Nephron progenitor cell (in vitro differentiated cells): ENCODE data around the gene KLHDC3.

Experiments used
- DNase-seq: peaks from one replicate; pipeline ENCODE4 v3.0.0; 2021
- H3K27ac Mint-ChIP-seq: 2 replicates; pipeline ENCODE4 v1.8.0; 2021; ENCODE audit warnings: mild to moderate bottlenecking, moderate library complexity, mixed read lengths
- H3K27me3 Mint-ChIP-seq: 2 replicates; pipeline ENCODE4 v1.8.0; 2021; ENCODE audit warnings: mild to moderate bottlenecking, low read depth, mixed read lengths; ENCODE audit not compliant: poor library complexity
- H3K36me3 Mint-ChIP-seq: 2 replicates; pipeline ENCODE4 v1.8.0; 2021; ENCODE audit warnings: low read depth, mixed read lengths
- H3K4me1 Mint-ChIP-seq: 2 replicates; pipeline ENCODE4 v1.8.0; 2021; ENCODE audit warnings: mixed read lengths
- H3K4me3 Mint-ChIP-seq: 2 replicates; pipeline ENCODE4 v1.8.0; 2021; ENCODE audit warnings: mild to moderate bottlenecking, moderate library complexity, mixed read lengths
- H3K9me3 Mint-ChIP-seq: 2 replicates; pipeline ENCODE4 v1.8.0; 2021; ENCODE audit warnings: mild to moderate bottlenecking, moderate library complexity, mixed read lengths
- CTCF ChIP-seq: fragments of 200-600 bp; sonication (generic); IDR thresholded peaks from 2 replicates; pipeline ENCODE4 v1.5.0; 2021; ENCODE audit warnings: antibody characterized with exemption

The KLHDC3 gene

DNA sequence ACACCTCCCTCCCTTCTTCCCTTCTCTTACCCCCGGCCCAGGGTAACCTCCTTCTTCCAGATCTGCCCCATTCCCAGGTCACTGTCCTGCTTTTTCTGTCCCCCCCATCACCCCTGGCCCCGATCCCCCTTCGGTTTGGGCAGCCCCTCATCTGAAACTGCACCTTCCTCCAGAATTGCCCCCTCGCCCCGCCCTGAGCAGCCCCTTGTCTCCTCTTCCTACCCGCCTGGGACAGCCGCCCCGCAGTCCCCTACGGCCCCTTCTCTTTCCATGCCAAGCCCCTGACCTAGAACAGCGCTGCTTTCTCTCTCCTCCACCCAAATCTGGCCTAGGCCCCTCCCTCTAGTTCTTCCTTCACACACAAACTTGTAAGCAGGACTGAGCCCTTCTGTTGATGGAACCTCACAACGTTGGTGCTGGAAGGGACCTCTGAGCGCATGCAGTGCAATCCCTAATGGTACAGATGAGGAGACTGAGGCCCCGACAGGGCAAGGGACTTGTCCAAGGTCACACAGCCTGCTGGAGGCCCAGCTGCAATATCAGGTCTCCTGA is 29.0 kb upstream of the KLHDC3 start:
- no peak for TF ChIP-seq CTCF
- peak; percentile 34 for DNase-seq
- H3K4me3 Mint-ChIP-seq, result peak overlapping the region; percentile 90
- peaks cover 6% of the 10 kb centered on the region for H3K36me3 Mint-ChIP-seq
- H3K27ac Mint-ChIP-seq, result no peak overlapping the region
- peaks cover 48% of the 10 kb centered on the region for H3K4me1 Mint-ChIP-seq
- H3K27me3 Mint-ChIP-seq, result peaks cover 8% of the 10 kb centered on the region
- H3K9me3 Mint-ChIP-seq, result no peaks in the 10 kb centered on the region

DNA sequence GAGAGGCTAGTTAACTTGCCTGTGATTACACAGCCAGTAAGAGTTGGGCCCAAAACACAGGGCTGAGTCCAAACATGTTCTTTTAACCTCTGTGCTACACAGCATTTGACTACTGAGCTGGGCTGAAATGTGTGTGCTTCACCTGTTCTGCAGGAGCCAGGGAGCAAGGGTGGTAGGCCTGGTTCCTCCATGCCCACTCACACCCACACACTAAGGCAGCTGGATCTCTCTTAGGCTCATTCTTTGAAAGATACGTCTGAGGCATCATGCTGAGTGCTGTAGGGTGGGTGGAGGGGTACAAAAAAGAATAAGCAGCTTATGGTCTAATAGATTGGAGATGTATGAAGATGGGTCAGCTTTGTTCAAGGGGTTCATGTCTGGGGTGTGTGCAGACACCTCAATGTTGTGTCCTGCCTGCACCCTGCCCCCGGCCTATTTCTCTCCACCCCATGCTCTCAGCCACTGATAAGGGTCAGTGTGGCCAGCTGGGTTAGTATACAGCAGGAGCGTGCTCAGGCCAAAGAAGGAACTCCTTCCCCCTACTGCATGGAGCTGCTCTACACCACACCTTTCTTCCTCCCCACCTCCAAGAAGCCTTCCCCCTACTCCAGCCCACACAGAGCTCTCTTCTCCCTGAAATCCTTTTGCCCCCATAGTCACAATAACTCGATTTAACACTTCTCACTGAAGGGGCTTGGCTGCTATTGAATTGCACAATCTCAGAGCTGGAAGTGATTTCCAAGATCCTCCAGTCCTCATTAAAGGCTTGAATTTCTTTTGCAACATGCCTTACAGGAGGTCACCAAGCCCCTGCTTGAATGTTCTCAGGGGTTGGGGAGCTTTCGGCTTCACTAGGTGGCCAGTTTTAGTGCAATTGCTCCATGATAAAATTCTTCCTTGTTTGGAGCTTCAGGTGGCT is 26.3 kb upstream of the KLHDC3 start:
- TF ChIP-seq CTCF, result no peak
- H3K4me3 Mint-ChIP-seq, result no peak overlapping the region
- no peak for DNase-seq
- peaks cover 47% of the 10 kb centered on the region for H3K4me1 Mint-ChIP-seq
- H3K27ac Mint-ChIP-seq, result peak overlapping the region; percentile 31
- peaks cover 22% of the 10 kb centered on the region for H3K36me3 Mint-ChIP-seq
- no peaks in the 10 kb centered on the region for H3K9me3 Mint-ChIP-seq
- H3K27me3 Mint-ChIP-seq, result no peaks in the 10 kb centered on the region

GRCh38 chr6:42988486-42989020 is 25.5 kb upstream of the KLHDC3 start:
- H3K27me3 Mint-ChIP-seq, result no peaks in the 10 kb centered on the region
- H3K27ac Mint-ChIP-seq, result peak overlapping the region; percentile 31
- peaks cover 25% of the 10 kb centered on the region for H3K36me3 Mint-ChIP-seq
- no peak overlapping the region for H3K4me3 Mint-ChIP-seq
- no peak for TF ChIP-seq CTCF
- no peaks in the 10 kb centered on the region for H3K9me3 Mint-ChIP-seq
- H3K4me1 Mint-ChIP-seq, result peaks cover 46% of the 10 kb centered on the region
- no peak for DNase-seq

DNA sequence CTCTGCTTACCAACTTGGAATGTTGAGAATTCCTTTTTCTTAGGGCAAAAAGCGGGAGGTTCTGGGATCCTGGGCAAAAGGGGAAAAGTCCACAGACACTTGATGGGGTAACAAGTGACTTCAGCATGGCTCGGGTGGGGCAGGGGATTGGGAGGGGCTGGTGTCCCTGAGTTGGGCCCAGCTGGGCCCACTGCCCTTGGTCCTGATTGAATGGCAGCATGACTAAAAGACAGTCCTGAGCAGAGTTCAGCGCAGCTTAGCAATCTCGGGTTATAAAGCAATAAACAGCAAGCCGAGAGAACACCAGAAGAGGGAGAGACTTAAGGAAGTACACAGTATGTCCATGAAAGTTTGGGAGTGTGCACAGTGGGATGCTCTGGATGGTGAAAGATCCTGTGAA is 24.1 kb upstream of the KLHDC3 start:
- H3K36me3 Mint-ChIP-seq, result peaks cover 27% of the 10 kb centered on the region
- no peaks in the 10 kb centered on the region for H3K27me3 Mint-ChIP-seq
- no peak for DNase-seq
- H3K4me3 Mint-ChIP-seq, result no peak overlapping the region
- peaks cover 40% of the 10 kb centered on the region for H3K4me1 Mint-ChIP-seq
- H3K27ac Mint-ChIP-seq, result peak overlapping the region; percentile 15
- no peaks in the 10 kb centered on the region for H3K9me3 Mint-ChIP-seq
- no peak for TF ChIP-seq CTCF

GRCh38 chr6:42993445-42993844 is 20.6 kb upstream of the KLHDC3 start:
- no peak overlapping the region for H3K4me3 Mint-ChIP-seq
- no peak for DNase-seq
- H3K4me1 Mint-ChIP-seq, result peaks cover 11% of the 10 kb centered on the region
- H3K27me3 Mint-ChIP-seq, result no peaks in the 10 kb centered on the region
- no peak for TF ChIP-seq CTCF
- no peak overlapping the region for H3K27ac Mint-ChIP-seq
- H3K36me3 Mint-ChIP-seq, result peaks cover 30% of the 10 kb centered on the region
- no peaks in the 10 kb centered on the region for H3K9me3 Mint-ChIP-seq
